Measurements from ENCODE around the gene ATF6. TPM values are rescaled to one million over a fixed set of nuclear protein-coding genes. Genes with fewer than 3 reads are reported as not detected.

Gene ATF6
- total and polyA plus RNA-seq, 2 of the 8 experiments (the other 6 are each of a cell fraction or from before 2014, with no cell fraction given) = 4.6 to 10.0 TPM

DNA sequence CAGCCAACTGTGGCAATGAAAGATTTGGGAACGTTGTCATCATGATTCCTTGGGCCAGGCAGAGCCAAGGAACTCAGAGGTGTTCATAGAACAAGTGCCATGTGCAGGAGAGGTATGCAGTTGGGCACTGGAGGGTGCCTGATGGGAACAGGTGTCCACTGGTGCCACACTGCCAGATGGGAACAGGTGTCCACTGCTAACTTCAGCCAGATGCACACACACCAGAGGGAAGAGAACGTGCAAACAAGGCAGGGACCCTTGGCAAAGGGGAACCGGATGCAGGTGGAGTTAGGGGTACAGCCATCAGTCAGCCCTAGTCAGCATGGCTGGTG is 244.0 kb downstream of the ATF6 start (continued):
- TF ChIP-seq FOSL1 (IDR thresholded peaks at IDR 0.05; ENCODE audit: insufficient read depth, low read depth, low read length) (no peak), EZH2 (IDR thresholded peaks at IDR 0.05; ENCODE audit: low read depth, low read length, severe bottlenecking) (no peak), SIN3A (conservative IDR thresholded peaks at IDR 0.05 in 1 of 2, IDR thresholded peaks at IDR 0.05 in 1 of 2; ENCODE audit: low read depth in 1 of 2, low read length in 2 of 2) (no peak), SIX5 (IDR thresholded peaks at IDR 0.05; ENCODE audit: low read depth, low read length) (no peak), CBX5 (IDR thresholded peaks at IDR 0.05; ENCODE audit: low read depth, low read length) (no peak)

Data from H1 (cell line).